ENCODE results near the gene NOL3.

NOL3 gene

DNA sequence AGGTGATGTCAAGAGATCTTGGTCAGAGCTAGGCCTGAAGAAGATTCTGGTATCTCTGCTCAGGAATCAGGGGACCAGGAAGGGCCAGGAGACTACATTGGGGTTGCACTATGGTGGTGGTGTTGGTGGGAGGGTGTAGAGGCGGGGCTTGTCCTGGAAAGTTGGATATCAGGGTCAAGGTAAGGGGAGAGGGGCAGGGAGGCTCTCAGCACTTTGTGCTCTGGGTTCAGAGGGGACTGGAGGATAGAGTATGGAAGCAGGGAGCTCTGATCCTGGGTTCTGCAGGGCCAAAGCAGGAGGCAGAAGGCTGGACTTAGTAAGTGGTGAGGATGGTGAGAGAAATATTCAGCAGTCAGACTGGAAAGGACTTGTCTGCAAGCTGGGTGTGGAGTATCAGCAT is 3.0 kb downstream of the NOL3 start:
- DNase-seq (ENCODE audit: low read depth), result no peak
- TF ChIP-seq, protein P1, sequence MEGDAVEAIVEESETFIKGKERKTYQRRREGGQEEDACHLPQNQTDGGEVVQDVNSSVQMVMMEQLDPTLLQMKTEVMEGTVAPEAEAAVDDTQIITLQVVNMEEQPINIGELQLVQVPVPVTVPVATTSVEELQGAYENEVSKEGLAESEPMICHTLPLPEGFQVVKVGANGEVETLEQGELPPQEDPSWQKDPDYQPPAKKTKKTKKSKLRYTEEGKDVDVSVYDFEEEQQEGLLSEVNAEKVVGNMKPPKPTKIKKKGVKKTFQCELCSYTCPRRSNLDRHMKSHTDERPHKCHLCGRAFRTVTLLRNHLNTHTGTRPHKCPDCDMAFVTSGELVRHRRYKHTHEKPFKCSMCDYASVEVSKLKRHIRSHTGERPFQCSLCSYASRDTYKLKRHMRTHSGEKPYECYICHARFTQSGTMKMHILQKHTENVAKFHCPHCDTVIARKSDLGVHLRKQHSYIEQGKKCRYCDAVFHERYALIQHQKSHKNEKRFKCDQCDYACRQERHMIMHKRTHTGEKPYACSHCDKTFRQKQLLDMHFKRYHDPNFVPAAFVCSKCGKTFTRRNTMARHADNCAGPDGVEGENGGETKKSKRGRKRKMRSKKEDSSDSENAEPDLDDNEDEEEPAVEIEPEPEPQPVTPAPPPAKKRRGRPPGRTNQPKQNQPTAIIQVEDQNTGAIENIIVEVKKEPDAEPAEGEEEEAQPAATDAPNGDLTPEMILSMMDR (conservative IDR thresholded peaks at IDR 0.05; ENCODE audit: low read depth, low read length), result no peak
- H3K4me3 ChIP-seq (ENCODE audit: low read depth, low read length), result no peak overlapping the region

DNA sequence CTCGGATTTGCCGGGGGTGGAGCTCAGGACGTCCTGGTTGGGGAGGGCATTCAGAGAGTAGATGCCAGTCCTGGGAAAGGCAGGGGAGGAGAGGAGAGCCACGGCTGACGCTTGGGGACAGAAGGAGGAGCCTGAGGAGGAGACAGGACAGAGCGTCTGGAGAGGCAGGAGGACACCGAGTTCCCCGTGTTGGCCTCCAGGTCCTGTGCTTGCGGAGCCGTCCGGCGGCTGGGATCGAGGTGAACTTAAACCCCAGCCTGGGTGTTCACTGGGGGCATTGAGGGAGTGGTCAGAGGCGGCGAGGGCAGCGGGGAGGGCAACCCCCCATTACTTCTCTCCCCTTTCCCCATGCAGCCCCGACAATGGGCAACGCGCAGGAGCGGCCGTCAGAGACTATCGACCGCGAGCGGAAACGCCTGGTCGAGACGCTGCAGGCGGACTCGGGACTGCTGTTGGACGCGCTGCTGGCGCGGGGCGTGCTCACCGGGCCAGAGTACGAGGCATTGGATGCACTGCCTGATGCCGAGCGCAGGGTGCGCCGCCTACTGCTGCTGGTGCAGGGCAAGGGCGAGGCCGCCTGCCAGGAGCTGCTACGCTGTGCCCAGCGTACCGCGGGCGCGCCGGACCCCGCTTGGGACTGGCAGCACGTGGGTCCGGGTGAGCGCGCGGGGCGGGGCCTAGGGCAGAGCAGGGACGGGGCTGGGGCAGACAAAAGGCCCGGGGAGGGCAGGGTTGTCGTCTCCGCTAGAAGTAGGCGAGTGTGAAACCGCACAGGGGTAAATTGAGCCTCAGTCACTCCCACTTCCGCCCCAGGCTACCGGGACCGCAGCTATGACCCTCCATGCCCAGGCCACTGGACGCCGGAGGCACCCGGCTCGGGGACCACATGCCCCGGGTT is 3.7 kb downstream of the NOL3 start:
- TF ChIP-seq, protein P1 (conservative IDR thresholded peaks at IDR 0.05; ENCODE audit: low read depth, low read length), result no peak
- peak; percentile 80 for DNase-seq (ENCODE audit: low read depth)
- peak overlapping the region; percentile 58 for H3K4me3 ChIP-seq (ENCODE audit: low read depth, low read length)

DNA sequence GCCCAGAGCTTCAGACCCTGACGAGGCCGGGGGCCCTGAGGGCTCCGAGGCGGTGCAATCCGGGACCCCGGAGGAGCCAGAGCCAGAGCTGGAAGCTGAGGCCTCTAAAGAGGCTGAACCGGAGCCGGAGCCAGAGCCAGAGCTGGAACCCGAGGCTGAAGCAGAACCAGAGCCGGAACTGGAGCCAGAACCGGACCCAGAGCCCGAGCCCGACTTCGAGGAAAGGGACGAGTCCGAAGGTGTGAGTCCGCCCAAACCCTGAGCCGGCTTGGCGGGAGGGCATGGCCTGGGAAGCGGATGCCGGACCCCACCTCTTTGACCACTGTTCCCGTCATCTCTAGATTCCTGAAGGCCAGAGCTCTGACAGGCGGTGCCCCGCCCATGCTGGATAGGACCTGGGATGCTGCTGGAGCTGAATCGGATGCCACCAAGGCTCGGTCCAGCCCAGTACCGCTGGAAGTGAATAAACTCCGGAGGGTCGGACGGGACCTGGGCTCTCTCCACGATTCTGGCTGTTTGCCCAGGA is 4.4 kb downstream of the NOL3 start:
- H3K4me3 ChIP-seq (ENCODE audit: low read depth, low read length), result peak overlapping the region; percentile 58
- TF ChIP-seq, protein P1 (conservative IDR thresholded peaks at IDR 0.05; ENCODE audit: low read depth, low read length), result no peak

DNA sequence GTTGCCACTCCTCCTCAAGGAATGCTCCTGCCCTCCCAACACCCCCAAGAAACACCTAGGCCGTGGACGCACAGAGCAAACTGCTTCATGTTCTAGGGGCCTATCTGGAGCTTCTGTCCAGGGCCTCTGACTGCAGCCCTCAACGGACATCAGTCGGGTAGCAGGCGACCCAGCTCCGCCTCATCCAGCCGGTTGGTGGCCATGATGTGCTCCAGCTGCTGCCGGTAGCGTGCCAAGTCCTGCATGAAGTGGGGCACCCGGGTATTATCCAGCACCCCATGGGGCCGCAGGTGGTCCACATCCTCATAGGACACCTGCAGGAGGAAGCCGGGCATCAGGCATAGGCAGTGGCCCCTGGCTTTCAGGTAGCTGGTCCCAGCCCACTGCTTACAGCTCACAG is 6.3 kb downstream of the NOL3 start:
- TF ChIP-seq, protein P1 (conservative IDR thresholded peaks at IDR 0.05; ENCODE audit: low read depth, low read length), result no peak
- no peak for DNase-seq (ENCODE audit: low read depth)
- no peak overlapping the region for H3K4me3 ChIP-seq (ENCODE audit: low read depth, low read length)

More for the DNA sequence above, 4.4 kb downstream of the NOL3 start:
- DNase-seq (ENCODE audit: low read depth), result no peak

DNA sequence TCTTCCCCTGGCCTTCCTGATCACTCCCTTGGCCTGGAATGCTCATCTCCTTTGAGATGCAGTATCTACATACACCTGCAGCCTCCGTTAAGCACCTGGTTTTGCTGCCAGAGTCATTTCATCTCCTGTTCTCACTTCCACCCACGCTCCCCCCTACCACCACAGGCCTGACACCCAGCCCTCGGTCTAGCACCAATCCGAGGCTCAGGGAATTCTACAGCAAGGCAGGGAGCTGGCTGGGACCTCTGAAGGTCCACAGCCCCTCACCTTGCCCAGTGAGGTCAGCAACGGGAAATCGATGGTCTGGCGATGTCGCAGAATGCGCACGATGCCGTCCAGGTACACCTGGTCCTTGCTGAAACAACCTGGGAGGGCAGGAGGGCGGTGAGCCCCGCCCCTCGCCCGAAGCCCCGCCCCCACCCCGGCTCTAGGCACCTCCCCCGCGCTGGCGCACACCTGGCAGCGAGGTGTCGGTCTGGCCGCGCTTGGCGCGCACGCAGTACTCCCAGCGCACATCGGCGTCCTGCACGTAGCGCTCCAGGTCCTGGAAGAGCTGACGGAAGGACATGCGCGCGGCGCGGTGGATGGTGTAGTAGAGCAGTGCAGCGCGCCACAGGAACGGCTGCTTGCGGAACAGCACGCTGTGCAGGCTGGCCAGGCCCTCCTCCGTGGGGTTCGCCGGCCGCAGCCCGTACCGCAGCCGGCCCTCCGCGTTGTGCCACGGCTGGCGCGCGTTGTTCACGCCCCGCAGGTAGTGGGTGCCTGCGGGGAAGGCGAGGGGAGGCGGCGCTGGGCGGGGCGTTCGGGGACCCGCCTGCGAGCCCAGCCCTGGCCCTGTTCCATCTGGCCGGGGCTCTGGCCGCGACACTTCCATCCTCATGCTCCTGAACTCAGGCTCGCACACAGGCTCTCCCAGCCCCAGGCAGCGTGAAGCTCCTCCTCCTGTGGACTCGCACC is 7.7 kb downstream of the NOL3 start:
- TF ChIP-seq, protein P1 (conservative IDR thresholded peaks at IDR 0.05; ENCODE audit: low read depth, low read length), result no peak
- DNase-seq (ENCODE audit: low read depth), result peak; percentile 73
- H3K4me3 ChIP-seq (ENCODE audit: low read depth, low read length), result peak overlapping the region; percentile 53

DNA sequence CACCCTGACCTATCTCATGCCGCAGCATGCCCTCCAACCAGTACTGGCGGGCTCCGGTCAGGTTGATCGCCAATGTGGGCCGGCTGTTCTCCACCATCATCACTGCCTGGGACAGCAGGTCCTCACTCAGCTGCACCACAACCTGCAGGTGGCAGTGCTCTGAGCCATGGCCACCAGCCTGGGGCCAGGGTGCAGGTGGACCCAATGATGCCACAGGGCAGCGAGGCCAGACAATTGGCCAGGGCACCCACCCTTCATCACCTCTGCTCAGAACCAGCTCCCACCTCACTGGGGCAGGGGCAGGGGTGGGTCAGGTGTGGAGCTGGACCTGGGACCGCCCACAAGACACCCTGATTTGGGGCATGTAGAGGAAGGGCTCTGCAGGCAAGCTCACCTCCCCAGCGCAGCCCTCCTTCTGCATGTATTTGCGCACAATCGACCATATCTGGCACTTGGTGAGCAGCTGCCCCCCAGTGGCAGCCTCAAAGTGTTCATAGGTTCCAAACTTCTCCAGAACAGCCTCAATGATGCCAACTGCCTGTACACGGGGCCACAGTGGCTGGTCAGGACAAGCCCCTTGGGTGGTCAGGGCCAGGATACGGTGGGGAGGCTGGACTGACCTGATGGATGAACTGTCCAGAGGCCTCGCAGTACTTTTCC is 9.2 kb downstream of the NOL3 start:
- TF ChIP-seq, protein P1 (conservative IDR thresholded peaks at IDR 0.05; ENCODE audit: low read depth, low read length), result peak; percentile 37
- H3K4me3 ChIP-seq (ENCODE audit: low read depth, low read length), result no peak overlapping the region
- DNase-seq (ENCODE audit: low read depth), result no peak

All from choroid plexus epithelial cell (primary cell).